ENCODE measurements around the gene TTC8. TPM values are rescaled to one million over a fixed set of nuclear protein-coding genes. Genes with fewer than 3 reads are reported as not detected.

Gene TTC8
- total RNA-seq, 4 donors from 2014 or later = 16.4 to 29.9 (median 23.7) TPM

GRCh38 chr14:88841741-88842140 lies 17.3 kb downstream of the TTC8 start:
- TF ChIP-seq EP300 (IDR thresholded peaks at IDR 0.05) = no peak
- no peak for TF ChIP-seq CTCF (IDR thresholded peaks at IDR 0.05)
- TF ChIP-seq POLR2AphosphoS5 (IDR thresholded peaks at IDR 0.05) = no peak
- TF ChIP-seq POLR2A (IDR thresholded peaks at IDR 0.05; ENCODE audit: low read depth) = no peak
- Histone ChIP-seq H3K36me3 (peaks cover 0 to 12% (median 2%) of the 10 kb centered on the region in 4 donors), H3K27ac (replicated peaks in 1 of 4) (no peak overlapping the region), H3K4me3 (no peak overlapping the region), H3K9me3 (no peaks in the 10 kb centered on the region), H3K4me1 (no peaks in the 10 kb centered on the region), H3K27me3 (no peaks in the 10 kb centered on the region)
- WGBS = 79% methylated on average over 1 of the region's 1 CpG
- DNase-seq (ENCODE audit: extremely low spot score) = no peak
- intact Hi-C loops (cut with DNase I) = no loop called here

- WGBS = 76% methylated on average over 1 of the region's 1 CpG
- Histone ChIP-seq H3K4me3 (no peak overlapping the region), H3K27me3 (no peaks in the 10 kb centered on the region), H3K27ac (replicated peaks in 1 of 4) (no peak overlapping the region), H3K4me1 (no peaks in the 10 kb centered on the region), H3K36me3 (peaks cover 0 to 16% (median 2%) of the 10 kb centered on the region in 4 donors), H3K9me3 (no peaks in the 10 kb centered on the region)
- DNase-seq (ENCODE audit: extremely low spot score) = no peak
- intact Hi-C loops (cut with DNase I) = no loop called here
- no peak for TF ChIP-seq POLR2A (IDR thresholded peaks at IDR 0.05; ENCODE audit: low read depth)
- TF ChIP-seq EP300 (IDR thresholded peaks at IDR 0.05) = no peak
- no peak for TF ChIP-seq CTCF (IDR thresholded peaks at IDR 0.05)
- no peak for TF ChIP-seq POLR2AphosphoS5 (IDR thresholded peaks at IDR 0.05)
Observed at GRCh38 chr14:88842414-88842813, 18.0 kb downstream of the TTC8 start.

GRCh38 chr14:88844980-88845491 lies 20.6 kb downstream of the TTC8 start:
- Histone ChIP-seq H3K9me3 (no peaks in the 10 kb centered on the region), H3K36me3 (peaks cover 0 to 16% (median 2%) of the 10 kb centered on the region in 4 donors), H3K27me3 (no peaks in the 10 kb centered on the region), H3K4me3 (no peak overlapping the region), H3K27ac (replicated peaks in 1 of 4) (no peak overlapping the region), H3K4me1 (no peaks in the 10 kb centered on the region)
- no peak for TF ChIP-seq POLR2AphosphoS5 (IDR thresholded peaks at IDR 0.05)
- TF ChIP-seq EP300 (IDR thresholded peaks at IDR 0.05) = no peak
- no peak for TF ChIP-seq CTCF (IDR thresholded peaks at IDR 0.05)
- DNase-seq (ENCODE audit: extremely low spot score) = no peak
- 84% methylated on average over 2 of the region's 2 CpGs for WGBS
- intact Hi-C loops (cut with DNase I) = no loop called here

GRCh38 chr14:88848571-88848970 lies 24.1 kb downstream of the TTC8 start:
- DNase-seq (ENCODE audit: extremely low spot score) = no peak
- H3K27ac ChIP-seq (replicated peaks in 1 of 4) = no peak overlapping the region
- peaks cover 0 to 21% (median 0%) of the 10 kb centered on the region in 4 donors for H3K36me3 ChIP-seq
- H3K4me3 ChIP-seq = no peak overlapping the region
- no peaks in the 10 kb centered on the region for H3K27me3 ChIP-seq
- no peaks in the 10 kb centered on the region for H3K4me1 ChIP-seq
- H3K9me3 ChIP-seq = no peaks in the 10 kb centered on the region
- WGBS = 72% methylated on average over 1 of the region's 1 CpG
- TF ChIP-seq EP300 (IDR thresholded peaks at IDR 0.05) = no peak
- no peak for TF ChIP-seq POLR2A (IDR thresholded peaks at IDR 0.05; ENCODE audit: low read depth)
- no peak for TF ChIP-seq CTCF (IDR thresholded peaks at IDR 0.05)
- intact Hi-C loops (cut with DNase I) = no loop called here

GRCh38 chr14:88849716-88850115 lies 25.3 kb downstream of the TTC8 start:
- Histone ChIP-seq H3K27me3 (no peaks in the 10 kb centered on the region), H3K4me1 (no peaks in the 10 kb centered on the region), H3K27ac (replicated peaks in 1 of 4) (no peak overlapping the region), H3K4me3 (no peak overlapping the region), H3K36me3 (peaks cover 0 to 21% (median 0%) of the 10 kb centered on the region in 4 donors), H3K9me3 (no peaks in the 10 kb centered on the region)
- no peak for DNase-seq (ENCODE audit: extremely low spot score)
- intact Hi-C loops (cut with DNase I) = no loop called here
- TF ChIP-seq POLR2AphosphoS5 (IDR thresholded peaks at IDR 0.05) = no peak
- TF ChIP-seq EP300 (IDR thresholded peaks at IDR 0.05) = no peak
- WGBS = 75% methylated on average over 2 of the region's 2 CpGs
